HuH-7.5 (cell line): ENCODE measurements around the gene ZNF687.
"Not testable (repeated sequence)": the region's sequence is repeated elsewhere in the genome, so short reads cannot be mapped to it uniquely, and the experiment has no call there.

Experiments used
- DNase-seq: peaks from one replicate; pipeline ENCODE4 v3.0.0; 2011; ENCODE audit warnings: low spot score

ZNF687 gene, protein sequence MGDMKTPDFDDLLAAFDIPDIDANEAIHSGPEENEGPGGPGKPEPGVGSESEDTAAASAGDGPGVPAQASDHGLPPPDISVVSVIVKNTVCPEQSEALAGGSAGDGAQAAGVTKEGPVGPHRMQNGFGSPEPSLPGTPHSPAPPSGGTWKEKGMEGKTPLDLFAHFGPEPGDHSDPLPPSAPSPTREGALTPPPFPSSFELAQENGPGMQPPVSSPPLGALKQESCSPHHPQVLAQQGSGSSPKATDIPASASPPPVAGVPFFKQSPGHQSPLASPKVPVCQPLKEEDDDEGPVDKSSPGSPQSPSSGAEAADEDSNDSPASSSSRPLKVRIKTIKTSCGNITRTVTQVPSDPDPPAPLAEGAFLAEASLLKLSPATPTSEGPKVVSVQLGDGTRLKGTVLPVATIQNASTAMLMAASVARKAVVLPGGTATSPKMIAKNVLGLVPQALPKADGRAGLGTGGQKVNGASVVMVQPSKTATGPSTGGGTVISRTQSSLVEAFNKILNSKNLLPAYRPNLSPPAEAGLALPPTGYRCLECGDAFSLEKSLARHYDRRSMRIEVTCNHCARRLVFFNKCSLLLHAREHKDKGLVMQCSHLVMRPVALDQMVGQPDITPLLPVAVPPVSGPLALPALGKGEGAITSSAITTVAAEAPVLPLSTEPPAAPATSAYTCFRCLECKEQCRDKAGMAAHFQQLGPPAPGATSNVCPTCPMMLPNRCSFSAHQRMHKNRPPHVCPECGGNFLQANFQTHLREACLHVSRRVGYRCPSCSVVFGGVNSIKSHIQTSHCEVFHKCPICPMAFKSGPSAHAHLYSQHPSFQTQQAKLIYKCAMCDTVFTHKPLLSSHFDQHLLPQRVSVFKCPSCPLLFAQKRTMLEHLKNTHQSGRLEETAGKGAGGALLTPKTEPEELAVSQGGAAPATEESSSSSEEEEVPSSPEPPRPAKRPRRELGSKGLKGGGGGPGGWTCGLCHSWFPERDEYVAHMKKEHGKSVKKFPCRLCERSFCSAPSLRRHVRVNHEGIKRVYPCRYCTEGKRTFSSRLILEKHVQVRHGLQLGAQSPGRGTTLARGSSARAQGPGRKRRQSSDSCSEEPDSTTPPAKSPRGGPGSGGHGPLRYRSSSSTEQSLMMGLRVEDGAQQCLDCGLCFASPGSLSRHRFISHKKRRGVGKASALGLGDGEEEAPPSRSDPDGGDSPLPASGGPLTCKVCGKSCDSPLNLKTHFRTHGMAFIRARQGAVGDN

DNA sequence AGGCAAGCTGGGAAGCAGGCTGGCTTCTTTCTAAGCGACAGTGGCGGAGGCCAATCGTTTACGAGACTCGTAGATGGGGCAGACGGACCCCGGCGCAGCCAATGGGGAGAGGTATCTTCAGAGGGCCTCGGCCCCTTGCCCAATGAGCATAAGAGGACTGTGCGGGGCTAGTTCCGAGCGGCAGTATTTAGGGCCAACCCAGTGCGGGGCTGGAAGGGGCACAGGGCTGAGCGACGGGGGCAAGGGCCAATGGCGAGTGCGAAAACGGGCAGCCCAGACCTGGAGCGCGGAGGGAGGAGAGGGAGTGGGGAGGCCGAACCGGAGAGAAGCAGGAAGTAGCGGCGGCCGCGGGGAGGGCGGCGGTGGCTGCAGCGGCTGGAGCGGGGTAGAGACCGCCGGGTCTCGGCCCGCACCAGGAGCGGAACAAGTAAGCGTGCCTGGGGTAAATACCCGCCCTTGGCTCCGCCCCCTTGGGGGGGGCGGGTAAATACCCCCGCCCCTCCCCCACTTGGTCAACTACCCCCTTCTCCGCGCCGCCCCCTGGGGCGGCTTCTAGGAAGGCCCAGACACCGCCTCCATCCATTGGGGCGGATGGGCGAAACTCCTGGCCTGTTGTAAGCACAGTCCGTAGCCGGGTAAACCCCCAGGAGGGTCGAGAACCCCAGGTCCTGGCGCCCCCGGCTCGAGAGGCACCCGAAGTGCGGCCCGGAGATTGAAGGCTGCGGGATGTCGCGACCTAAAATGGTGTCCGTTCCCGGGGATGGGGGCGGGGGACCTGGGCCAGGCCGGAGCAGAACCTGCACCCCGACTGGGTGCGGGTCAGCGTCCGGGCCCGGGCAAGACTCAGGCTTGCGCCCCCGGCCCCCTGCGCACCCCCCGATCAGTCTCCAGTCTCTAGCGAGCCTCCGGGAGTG, at the start of gene ZNF687:
ZNF687 (plus strand) TSS at position 331 of the 914 bp plus-strand sequence. CDS start 3,993 bp downstream, outside the sequence.
- DNase-seq: peak; percentile 99

- no peak for DNase-seq
Measured at GRCh38 chr1:151235235-151235634, 46.9 kb upstream of the ZNF687 start.

DNA sequence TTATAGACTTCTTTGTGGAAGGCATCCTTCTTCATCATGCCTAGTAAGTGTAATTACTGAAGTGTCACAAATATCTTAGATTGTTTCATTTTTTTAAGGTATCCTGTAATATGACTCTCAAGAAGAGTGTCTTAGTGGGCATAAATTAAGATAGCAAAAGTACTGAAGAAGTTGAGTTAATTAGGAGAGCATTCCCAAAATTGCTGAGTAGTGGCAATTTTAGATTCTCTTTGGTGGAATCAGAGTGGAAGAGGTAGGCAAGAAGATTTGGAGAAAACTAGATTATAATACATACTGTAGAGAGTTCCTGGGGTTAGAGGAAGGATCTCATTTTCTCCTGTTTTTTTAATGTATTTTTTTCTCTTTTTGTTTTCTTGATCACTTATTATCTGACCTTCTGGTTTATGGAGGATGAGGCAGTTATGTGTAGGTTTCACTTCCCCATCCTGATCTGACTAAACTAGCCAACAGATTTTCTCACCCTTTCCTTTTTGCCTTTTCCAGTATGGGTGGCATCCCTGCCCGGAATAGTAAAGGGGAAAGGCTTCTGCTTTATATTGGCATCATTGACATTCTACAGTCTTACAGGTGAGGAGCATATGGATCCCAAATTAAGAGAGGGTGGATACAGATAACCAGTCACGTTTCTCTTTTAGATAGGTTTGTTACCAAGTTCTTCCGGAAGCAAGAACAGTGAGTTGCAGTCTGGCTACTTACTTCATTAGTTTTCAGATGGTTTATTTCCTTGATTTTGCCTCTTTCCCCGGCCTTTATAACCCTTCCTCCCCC, 44.2 kb upstream of the ZNF687 start:
- DNase-seq: no peak

- DNase-seq: no peak
Measured at GRCh38 chr1:151238467-151238739, 43.7 kb upstream of the ZNF687 start.

DNA sequence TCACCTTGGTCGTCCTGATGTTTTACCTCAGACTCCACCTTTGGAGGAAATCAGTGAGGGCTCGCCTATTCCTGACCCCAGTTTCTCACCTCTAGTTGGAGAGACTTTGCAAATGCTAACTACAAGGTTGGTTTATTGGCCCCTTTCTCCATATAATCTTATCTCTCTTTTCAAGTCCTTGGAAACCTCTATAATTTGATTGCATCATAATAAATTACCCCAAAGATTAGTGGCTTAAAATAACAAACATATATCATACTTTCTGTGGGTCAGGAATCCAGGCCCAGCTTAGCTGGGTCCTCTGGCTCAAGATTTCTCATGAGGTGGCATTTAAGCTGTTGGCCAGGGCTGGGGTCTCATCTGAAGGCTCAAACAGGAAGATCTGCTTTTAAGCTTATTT, 39.7 kb upstream of the ZNF687 start:
- DNase-seq: no peak

DNA sequence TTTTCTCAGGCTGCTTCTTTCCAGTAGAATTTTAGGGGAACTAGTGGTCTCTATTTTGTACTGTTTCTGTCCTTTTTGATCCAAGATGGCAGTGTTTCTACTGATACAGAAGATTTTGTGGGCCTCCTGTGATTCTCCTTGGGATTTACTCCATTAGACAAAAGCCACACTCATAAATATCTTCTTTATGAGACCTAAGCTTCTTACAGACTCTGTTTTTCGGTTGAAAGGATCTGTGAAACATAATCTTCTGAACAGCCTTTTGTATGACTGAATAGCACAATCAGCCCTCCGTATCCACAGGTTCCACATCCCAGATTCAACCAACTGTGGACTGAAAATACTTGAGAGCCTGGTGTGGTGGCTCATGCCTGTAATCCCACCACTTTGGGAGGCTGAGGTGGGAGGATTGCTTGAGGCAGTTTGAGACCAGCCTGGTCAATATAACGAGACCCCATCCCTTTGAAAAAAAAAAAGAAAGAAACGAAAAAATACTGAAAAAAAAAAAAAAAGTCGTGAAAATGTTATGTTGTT, 38.3 kb upstream of the ZNF687 start:
- DNase-seq: no peak

- DNase-seq: no peak
Measured at GRCh38 chr1:151246786-151247185, 35.3 kb upstream of the ZNF687 start.

- peak; percentile 64 for DNase-seq
Measured at GRCh38 chr1:151251656-151252470, 30.2 kb upstream of the ZNF687 start.

GRCh38 chr1:151254217-151255213, 27.6 kb upstream of the ZNF687 start, which contains the start of gene PSMD4:
PSMD4 (plus strand) TSS chr1:151254734; CDS start chr1:151254783, 49 bp downstream.
- DNase-seq: peak; percentile 97

DNA sequence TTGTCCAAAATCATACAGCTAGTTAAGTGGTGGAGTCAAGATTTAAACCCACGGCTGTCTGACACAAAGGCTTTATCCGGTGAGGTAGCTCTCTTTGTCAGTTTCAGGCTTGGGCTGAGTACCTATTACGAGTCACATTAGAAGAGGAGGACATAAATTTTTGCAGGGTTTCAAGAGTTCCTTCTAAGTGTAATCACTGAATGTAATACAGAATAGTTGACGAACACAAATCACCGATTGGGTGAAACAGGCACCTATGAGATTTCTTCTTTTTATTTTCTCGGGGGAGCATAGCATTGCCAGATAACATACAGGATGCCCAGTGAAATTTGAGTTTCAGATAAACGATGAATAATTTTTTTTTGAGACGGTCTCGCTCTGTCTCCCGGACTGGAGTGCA, 26.7 kb upstream of the ZNF687 start:
- DNase-seq: no peak

GRCh38 chr1:151259351-151259750, 22.7 kb upstream of the ZNF687 start:
- no peak for DNase-seq

DNA sequence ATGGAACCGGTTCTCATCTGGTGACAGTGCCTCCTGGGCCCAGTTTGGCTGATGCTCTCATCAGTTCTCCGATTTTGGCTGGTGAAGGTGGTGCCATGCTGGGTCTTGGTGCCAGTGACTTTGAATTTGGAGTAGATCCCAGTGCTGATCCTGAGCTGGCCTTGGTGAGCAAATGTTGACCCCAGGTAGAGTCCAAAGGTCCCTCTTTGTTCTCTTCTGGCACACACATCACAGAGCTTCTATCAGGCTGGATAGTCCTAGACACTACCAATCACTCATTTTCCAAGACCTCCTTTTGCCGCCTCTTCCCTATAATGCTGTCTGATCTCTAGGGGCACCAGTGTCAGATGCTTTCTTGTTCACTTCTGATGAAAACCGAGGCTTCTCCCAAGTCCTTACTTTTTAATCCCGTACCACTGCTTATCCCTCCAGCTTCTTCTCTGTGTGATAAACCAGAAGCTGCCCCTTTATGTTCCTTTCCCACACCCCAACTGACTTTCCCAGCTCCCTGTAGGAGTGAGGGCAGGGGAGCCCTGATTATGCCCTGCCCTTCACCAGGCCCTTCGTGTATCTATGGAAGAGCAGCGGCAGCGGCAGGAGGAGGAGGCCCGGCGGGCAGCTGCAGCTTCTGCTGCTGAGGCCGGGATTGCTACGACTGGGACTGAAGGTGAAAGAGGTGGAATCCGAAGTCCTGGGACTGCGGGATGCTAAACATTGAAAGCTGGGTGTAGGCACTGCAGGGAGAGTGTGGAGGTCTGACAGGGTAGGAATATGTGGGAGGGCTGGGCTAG, 16.5 kb upstream of the ZNF687 start:
- DNase-seq: no peak

GRCh38 chr1:151266315-151266714, 15.8 kb upstream of the ZNF687 start:
- DNase-seq: no peak

GRCh38 chr1:151266821-151267220, 15.3 kb upstream of the ZNF687 start:
- no peak for DNase-seq

DNA sequence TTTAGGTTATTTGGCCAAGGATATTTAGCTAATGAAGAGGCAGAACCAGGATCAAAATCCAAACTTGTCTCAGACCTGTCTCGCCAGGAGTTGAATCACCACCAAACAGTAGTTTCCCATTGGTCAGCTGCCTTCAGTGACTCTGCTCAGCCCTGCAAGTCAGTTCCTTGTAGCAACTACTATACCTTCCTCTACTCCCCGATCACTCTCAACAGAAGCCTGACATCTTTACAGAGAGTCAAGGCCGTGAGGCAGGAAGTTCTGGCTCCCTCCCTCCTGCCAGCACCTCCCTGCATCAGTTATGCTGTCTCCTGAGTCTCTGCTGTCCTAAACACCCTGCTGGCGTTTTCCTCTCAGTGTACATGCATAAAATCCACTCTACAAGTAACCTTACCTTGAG, 14.3 kb upstream of the ZNF687 start:
- DNase-seq: no peak

GRCh38 chr1:151273924-151274466, 8.1 kb upstream of the ZNF687 start:
- no peak for DNase-seq

DNA sequence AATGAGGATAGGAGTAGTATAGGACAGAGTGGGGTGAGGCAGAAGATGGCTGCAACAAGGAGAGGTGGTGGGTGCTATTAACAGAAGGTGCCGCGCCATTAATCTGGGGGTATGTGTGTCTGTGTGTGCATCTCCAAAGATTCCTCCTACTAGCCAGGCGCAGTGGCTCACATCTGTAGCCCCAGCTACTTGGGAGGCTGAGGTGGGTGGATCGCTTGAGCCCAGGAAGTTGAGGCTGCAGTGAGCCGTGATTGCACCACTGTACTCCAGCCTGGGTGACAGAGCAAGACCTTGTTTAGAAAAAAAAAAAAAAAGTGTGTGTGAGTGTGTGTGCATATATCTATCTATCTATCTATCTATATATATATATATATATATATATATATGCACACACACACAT, 6.8 kb upstream of the ZNF687 start:
- DNase-seq: not testable (repeated sequence)
